ENCODE measurements around the gene RAC3. TPM values are rescaled to one million over a fixed set of nuclear protein-coding genes. Genes with fewer than 3 reads are reported as not detected.

RAC3 gene
- total RNA-seq, 1 experiment from 2014 or later, result 120 TPM

GRCh38 chr17:82030470-82031302, 792 bp upstream of the RAC3 start:
- TF ChIP-seq ZFX (IDR thresholded peaks at IDR 0.05), result peak; percentile 43; the same call in 1 of the 2 replicates
- no peak for TF ChIP-seq ZBTB33 (IDR thresholded peaks at IDR 0.05; ENCODE audit: extremely low read depth, insufficient replicate concordance, low read length)
- peak; percentile 53 to 94 (median 76) for TF ChIP-seq CTCF (IDR thresholded peaks at IDR 0.05 in 2 of 3, conservative IDR thresholded peaks at IDR 0.05 in 1 of 3; ENCODE audit: borderline replicate concordance in 1 of 3, insufficient read depth in 1 of 3, low read depth in 2 of 3, low read length in 2 of 3)
- peak; percentile 99 for TF ChIP-seq RAD21 (IDR thresholded peaks at IDR 0.05; ENCODE audit: low read depth)
- TF ChIP-seq ELF1 (IDR thresholded peaks at IDR 0.05; ENCODE audit: borderline replicate concordance, low read depth), result no peak
- peak; percentile 64 for TF ChIP-seq YY1 (IDR thresholded peaks at IDR 0.05; ENCODE audit: extremely low read depth, insufficient replicate concordance, low read depth, low read length)
- peak; percentile 51; the same call in 1 of the 2 replicates for TF ChIP-seq MAX (IDR thresholded peaks at IDR 0.05)
- ChIA-PET CTCF (interaction anchor here (0.6 to 3.0 kb wide), 28 partner anchors 9 to 748 kb away, joined by 3 to 39 read pairs (median 3); partner anchors contain the start of genes CENPX, FASN, LRRC45 and PYCR1), POLR2A (interaction anchor here (1.0 to 1.7 kb wide), 5 partner anchors 8 to 198 kb away, joined by 3 read pairs; partner anchors contain the start of genes CENPX, LRRC45 and SLC16A3), RAD21 (ENCODE audit: low non-redundant PET in 1 of 2, low total read pairs in 2 of 2, uncharacterized antibody in 2 of 2, unreplicated experiment in 2 of 2) (interaction anchor here (0.5 to 0.9 kb wide), 4 partner anchors 10 to 76 kb away, joined by 3 to 4 read pairs (median 3); no protein-coding TSS in a partner anchor)
- Histone ChIP-seq H3K4me3 (replicated peaks in 1 of 2; ENCODE audit: low read depth in 1 of 2, low read length in 2 of 2) (peak overlapping the region; percentile 62 to 71), H4K20me1 (ENCODE audit: insufficient read depth) (no peaks in the 10 kb centered on the region), H3K36me3 (ENCODE audit: control insufficient read depth in 1 of 2, insufficient read depth in 2 of 2, low read length in 2 of 2) (peaks cover 0 to 7% of the 10 kb centered on the region in 2 experiments; a peak in 1 of 4 replicates), H3K79me2 (ENCODE audit: insufficient read depth, low read length) (peaks cover 14% of the 10 kb centered on the region; the same call in 1 of the 2 replicates), H3K9me2 (ENCODE audit: insufficient read depth) (no peaks in the 10 kb centered on the region), H3K27me3 (ENCODE audit: insufficient read depth, low read length) (no peaks in the 10 kb centered on the region), H2AFZ (ENCODE audit: low read depth, low read length, poor library complexity, severe bottlenecking) (no peak overlapping the region), H3K27ac (ENCODE audit: low read depth, low read length) (peak overlapping the region; percentile 93), H3K4me2 (ENCODE audit: low read length) (peak overlapping the region; percentile 99), H3K9me3 (ENCODE audit: control insufficient read depth in 1 of 2, insufficient read depth in 1 of 2, low read depth in 1 of 2, low read length in 2 of 2) (no peaks in the 10 kb centered on the region), H3K9ac (ENCODE audit: low read length) (peak overlapping the region; percentile 73), H3K4me1 (ENCODE audit: control insufficient read depth in 1 of 2, insufficient read depth in 2 of 2, low read length in 2 of 2) (peaks cover 10 to 50% of the 10 kb centered on the region in 2 experiments; a peak in 3 of 4 replicates)
- peak; percentile 63 for ATAC-seq
- BruUV-seq (replicated peaks), result no TSS peak
- intact Hi-C loops (cut with micrococcal nuclease), result loop anchor here (1.0 to 10.0 kb wide), 6 partner anchors 7 to 384 kb away; partner anchors contain the start of genes HEXD, LRRC45 and OGFOD3
- peak; percentile 72 for DNase-seq (ENCODE audit: low read depth, low spot score)
